ENCODE data around the gene SFRP2. TPM values are rescaled to one million over a fixed set of nuclear protein-coding genes. Genes with fewer than 3 reads are reported as not detected.

The SFRP2 gene
- total RNA-seq, 4 donors from 2014 or later: 0.59 to 0.86 (median 0.83) TPM; not detected in 1

GRCh38 chr4:153748378-153748777, 40.5 kb downstream of the SFRP2 start:
- ATAC-seq (peak in 1 of 2 donors; percentile 36), DNase-seq (peak in 1 of 2 donors; percentile 36)
- H3K27ac ChIP-seq: no peak overlapping the region
- intact Hi-C loops (cut with DNase I; ENCODE audit: low total_unique reads): no loop called here
- no peaks in the 10 kb centered on the region for H3K4me1 ChIP-seq
- TF ChIP-seq CTCF (IDR thresholded peaks at IDR 0.05 in 4 of 5, conservative IDR thresholded peaks at IDR 0.05 in 1 of 5) (no peak), POLR2A (IDR thresholded peaks at IDR 0.05) (no peak)
- in situ Hi-C loops (cut with MboI; ENCODE audit: low sequenced_read_pairs in 4 of 4): no loop called here
- H3K36me3 ChIP-seq: no peaks in the 10 kb centered on the region
- no peaks in the 10 kb centered on the region for H3K9me3 ChIP-seq
- H3K4me3 ChIP-seq: no peak overlapping the region
- H3K27me3 ChIP-seq: peaks cover 0 to 4% (median 0%) of the 10 kb centered on the region in 3 donors

- no peak for TF ChIP-seq POLR2A (IDR thresholded peaks at IDR 0.05)
- TF ChIP-seq CTCF (IDR thresholded peaks at IDR 0.05 in 4 of 5, conservative IDR thresholded peaks at IDR 0.05 in 1 of 5): no peak
- H3K27me3 ChIP-seq: peaks cover 0 to 4% (median 0%) of the 10 kb centered on the region in 3 donors
- H3K27ac ChIP-seq: no peak overlapping the region
- in situ Hi-C loops (cut with MboI; ENCODE audit: low sequenced_read_pairs in 4 of 4) (no loop called here), intact Hi-C loops (cut with DNase I; ENCODE audit: low total_unique reads) (no loop called here)
- no peak overlapping the region for H3K4me3 ChIP-seq
- no peaks in the 10 kb centered on the region for H3K4me1 ChIP-seq
- ATAC-seq: no peak
- no peaks in the 10 kb centered on the region for H3K36me3 ChIP-seq
- no peaks in the 10 kb centered on the region for H3K9me3 ChIP-seq
- no peak for DNase-seq
Observed at GRCh38 chr4:153747406-153747955, 41.4 kb downstream of the SFRP2 start.

GRCh38 chr4:153745651-153746050, 43.2 kb downstream of the SFRP2 start:
- DNase-seq (no peak), ATAC-seq (no peak)
- Histone ChIP-seq H3K4me3 (no peak overlapping the region), H3K27ac (no peak overlapping the region), H3K36me3 (no peaks in the 10 kb centered on the region), H3K27me3 (no peaks in the 10 kb centered on the region), H3K4me1 (no peaks in the 10 kb centered on the region), H3K9me3 (no peaks in the 10 kb centered on the region)
- in situ Hi-C loops (cut with MboI; ENCODE audit: low sequenced_read_pairs in 4 of 4): no loop called here
- no peak for TF ChIP-seq POLR2A (IDR thresholded peaks at IDR 0.05)
- no peak for TF ChIP-seq CTCF (IDR thresholded peaks at IDR 0.05 in 4 of 5, conservative IDR thresholded peaks at IDR 0.05 in 1 of 5)
- intact Hi-C loops (cut with DNase I; ENCODE audit: low total_unique reads): no loop called here

GRCh38 chr4:153741541-153741940, 47.3 kb downstream of the SFRP2 start:
- DNase-seq (no peak), ATAC-seq (no peak)
- H3K27me3 ChIP-seq: no peaks in the 10 kb centered on the region
- H3K27ac ChIP-seq: no peak overlapping the region
- in situ Hi-C loops (cut with MboI; ENCODE audit: low sequenced_read_pairs in 4 of 4) (loop anchor here in 1 of 4 donors (5.0 kb wide), 1 partner anchor 104 kb away; no protein-coding TSS in a partner anchor), intact Hi-C loops (cut with DNase I; ENCODE audit: low total_unique reads) (no loop called here)
- TF ChIP-seq CTCF (IDR thresholded peaks at IDR 0.05 in 4 of 5, conservative IDR thresholded peaks at IDR 0.05 in 1 of 5) (no peak), POLR2A (IDR thresholded peaks at IDR 0.05) (no peak)
- H3K4me3 ChIP-seq: no peak overlapping the region
- no peaks in the 10 kb centered on the region for H3K36me3 ChIP-seq
- no peaks in the 10 kb centered on the region for H3K4me1 ChIP-seq
- H3K9me3 ChIP-seq: no peaks in the 10 kb centered on the region
